ENCODE results near the gene JARID2. TPM values are rescaled to one million over a fixed set of nuclear protein-coding genes. Genes with fewer than 3 reads are reported as not detected.

Gene JARID2
- polyA plus RNA-seq, 1 donor from 2014 or later, result 25.5 TPM

- H3K27ac ChIP-seq (ENCODE audit: low read length), result no peak overlapping the region
- peaks cover 4% of the 10 kb centered on the region for H4K20me1 ChIP-seq (ENCODE audit: insufficient read depth)
- H3K9me2 ChIP-seq (ENCODE audit: insufficient read depth, low read length), result no peaks in the 10 kb centered on the region
- H3K9me3 ChIP-seq (ENCODE audit: low read length), result no peaks in the 10 kb centered on the region
- no peaks in the 10 kb centered on the region for H3K36me3 ChIP-seq (ENCODE audit: insufficient read depth, low read length)
- no peak overlapping the region for H3K9ac ChIP-seq (ENCODE audit: low read length)
- TF ChIP-seq REST (IDR thresholded peaks at IDR 0.05; ENCODE audit: borderline replicate concordance) (no peak), EZH2 (IDR thresholded peaks at IDR 0.05; ENCODE audit: borderline replicate concordance, insufficient read depth, low read length, poor library complexity, severe bottlenecking) (no peak), CTCF (IDR thresholded peaks at IDR 0.05; ENCODE audit: poor library complexity, severe bottlenecking) (no peak), RAD21 (conservative IDR thresholded peaks at IDR 0.05) (no peak), POLR2AphosphoS5 (IDR thresholded peaks at IDR 0.05) (no peak)
- H2AFZ ChIP-seq (ENCODE audit: low read depth, low read length), result no peak overlapping the region
- H3K79me2 ChIP-seq (replicated peaks; ENCODE audit: insufficient read depth, low read length), result peaks cover 77% of the 10 kb centered on the region
- no peaks in the 10 kb centered on the region for H3F3A ChIP-seq (ENCODE audit: insufficient read depth, low read length, poor library complexity, severe bottlenecking)
- no peak overlapping the region for H3K4me2 ChIP-seq (ENCODE audit: low read length)
- H3K4me3 ChIP-seq (ENCODE audit: low read length), result no peak overlapping the region
- no peaks in the 10 kb centered on the region for H3K27me3 ChIP-seq (ENCODE audit: insufficient read depth, low read depth, low read length)
Observed at GRCh38 chr6:15320693-15321092, 74.8 kb downstream of the JARID2 start.

GRCh38 chr6:15322184-15322583, 76.3 kb downstream of the JARID2 start:
- no peak overlapping the region for H3K4me3 ChIP-seq (ENCODE audit: low read length)
- H3K9me2 ChIP-seq (ENCODE audit: insufficient read depth, low read length), result no peaks in the 10 kb centered on the region
- H3K36me3 ChIP-seq (ENCODE audit: insufficient read depth, low read length), result no peaks in the 10 kb centered on the region
- no peaks in the 10 kb centered on the region for H3F3A ChIP-seq (ENCODE audit: insufficient read depth, low read length, poor library complexity, severe bottlenecking)
- no peaks in the 10 kb centered on the region for H3K9me3 ChIP-seq (ENCODE audit: low read length)
- no peak overlapping the region for H2AFZ ChIP-seq (ENCODE audit: low read depth, low read length)
- H3K27me3 ChIP-seq (ENCODE audit: insufficient read depth, low read depth, low read length), result no peaks in the 10 kb centered on the region
- peaks cover 74% of the 10 kb centered on the region for H3K79me2 ChIP-seq (replicated peaks; ENCODE audit: insufficient read depth, low read length)
- no peak for TF ChIP-seq REST (IDR thresholded peaks at IDR 0.05; ENCODE audit: borderline replicate concordance)
- no peak for TF ChIP-seq EP300 (conservative IDR thresholded peaks at IDR 0.05; ENCODE audit: poor library complexity, severe bottlenecking)
- TF ChIP-seq MXI1 (conservative IDR thresholded peaks at IDR 0.05; ENCODE audit: poor library complexity, severe bottlenecking), result no peak
- TF ChIP-seq CTCF (IDR thresholded peaks at IDR 0.05; ENCODE audit: poor library complexity, severe bottlenecking), result no peak
- TF ChIP-seq POLR2AphosphoS5 (IDR thresholded peaks at IDR 0.05), result no peak
- TF ChIP-seq TAF1 (IDR thresholded peaks at IDR 0.05; ENCODE audit: low read depth), result no peak
- no peak for TF ChIP-seq SMC3 (conservative IDR thresholded peaks at IDR 0.05; ENCODE audit: poor library complexity)
- TF ChIP-seq EZH2 (IDR thresholded peaks at IDR 0.05; ENCODE audit: borderline replicate concordance, insufficient read depth, low read length, poor library complexity, severe bottlenecking), result no peak
- no peak for TF ChIP-seq RAD21 (conservative IDR thresholded peaks at IDR 0.05)
- no peak overlapping the region for H3K27ac ChIP-seq (ENCODE audit: low read length)
- no peak overlapping the region for H3K4me2 ChIP-seq (ENCODE audit: low read length)
- H3K9ac ChIP-seq (ENCODE audit: low read length), result no peak overlapping the region
- peaks cover 4% of the 10 kb centered on the region for H4K20me1 ChIP-seq (ENCODE audit: insufficient read depth)
